Head of caudate nucleus (tissue), 42 donors: Measurements from ENCODE around the gene FXYD6.
"Not testable (repeated sequence)": the region's sequence is repeated elsewhere in the genome, so short reads cannot be mapped to it uniquely, and the experiment has no call there.

Experiments
- DNase-seq, 42 donors: peaks; one replicate each; pipeline versions ENCODE4 v3.0.0 to v3.0.0-alpha.2; 2020 to 2021; ENCODE audit warnings: mixed read lengths in 7 of 42
- intact Hi-C: fragments of 100-400 bp; cut with DNase I; formaldehyde crosslinking; loops from one replicate; pipeline ENCODE4 v1.15.0; 2022

The FXYD6 gene

GRCh38 chr11:117874910-117875381 is 1.5 kb downstream of the FXYD6 start:
- peak in 1 of 42 donors; percentile 30 for DNase-seq
- intact Hi-C loops = no loop called here

- DNase-seq = peak in 1 of 42 donors; percentile 36
- intact Hi-C loops = no loop called here
These were observed 2.1 kb downstream of the FXYD6 start for GRCh38 chr11:117874253-117874909.

- peak in 1 of 42 donors; percentile 37 for DNase-seq
- intact Hi-C loops = no loop called here
These were observed 2.7 kb downstream of the FXYD6 start for GRCh38 chr11:117873828-117874125.

GRCh38 chr11:117872975-117873827 is 3.3 kb downstream of the FXYD6 start:
- intact Hi-C loops = no loop called here
- peak in 1 of 42 donors; percentile 28 for DNase-seq

- intact Hi-C loops = no loop called here
- DNase-seq = peak in 1 of 42 donors; percentile 39
These were observed 4.0 kb downstream of the FXYD6 start for GRCh38 chr11:117872420-117872961.

GRCh38 chr11:117871784-117872183 is 4.7 kb downstream of the FXYD6 start:
- DNase-seq = peak in 1 of 42 donors; percentile 30
- intact Hi-C loops = no loop called here

GRCh38 chr11:117871160-117871559 is 5.3 kb downstream of the FXYD6 start:
- DNase-seq = peak in 2 of 42 donors; percentile 15 to 38
- intact Hi-C loops = no loop called here

- peak in 20 of 42 donors; percentile 8 to 82 (median 50) for DNase-seq
- intact Hi-C loops = no loop called here
These were observed 6.1 kb downstream of the FXYD6 start for GRCh38 chr11:117870103-117870952.

GRCh38 chr11:117869604-117870003 is 6.9 kb downstream of the FXYD6 start:
- intact Hi-C loops = no loop called here
- no peak for DNase-seq

GRCh38 chr11:117868815-117869561 is 7.5 kb downstream of the FXYD6 start:
- intact Hi-C loops = no loop called here
- DNase-seq = peak in 1 of 42 donors; percentile 34

- no peak for DNase-seq
- intact Hi-C loops = no loop called here
These were observed 8.4 kb downstream of the FXYD6 start for GRCh38 chr11:117868088-117868487.

GRCh38 chr11:117866526-117866925 is 9.9 kb downstream of the FXYD6 start:
- intact Hi-C loops = no loop called here
- peak in 34 of 42 donors; percentile 34 to 87 (median 52) for DNase-seq

GRCh38 chr11:117865546-117865945 is 10.9 kb downstream of the FXYD6 start:
- DNase-seq = peak in 1 of 42 donors; percentile 13
- intact Hi-C loops = not testable (repeated sequence)

GRCh38 chr11:117863383-117863782 is 13.1 kb downstream of the FXYD6 start:
- no peak for DNase-seq
- intact Hi-C loops = no loop called here

- DNase-seq = peak in 2 of 42 donors; percentile 3 to 13
- intact Hi-C loops = no loop called here
These were observed 13.7 kb downstream of the FXYD6 start for GRCh38 chr11:117862753-117863152.

- DNase-seq = peak in 4 of 42 donors; percentile 3 to 13 (median 9)
- intact Hi-C loops = no loop called here
These were observed 14.3 kb downstream of the FXYD6 start for GRCh38 chr11:117862019-117862725.

- intact Hi-C loops = no loop called here
- DNase-seq = peak in 12 of 42 donors; percentile 5 to 69 (median 26)
These were observed 15.1 kb downstream of the FXYD6 start for GRCh38 chr11:117861151-117862018.
